ENCODE data around the gene MSANTD1. TPM values are rescaled to one million over a fixed set of nuclear protein-coding genes. Genes with fewer than 3 reads are reported as not detected.

Gene MSANTD1
- total and polyA plus RNA-seq, 2 of the 8 experiments (the other 6 are each of a cell fraction or from before 2014, with no cell fraction given), result 0.23 to 0.45 TPM

DNA sequence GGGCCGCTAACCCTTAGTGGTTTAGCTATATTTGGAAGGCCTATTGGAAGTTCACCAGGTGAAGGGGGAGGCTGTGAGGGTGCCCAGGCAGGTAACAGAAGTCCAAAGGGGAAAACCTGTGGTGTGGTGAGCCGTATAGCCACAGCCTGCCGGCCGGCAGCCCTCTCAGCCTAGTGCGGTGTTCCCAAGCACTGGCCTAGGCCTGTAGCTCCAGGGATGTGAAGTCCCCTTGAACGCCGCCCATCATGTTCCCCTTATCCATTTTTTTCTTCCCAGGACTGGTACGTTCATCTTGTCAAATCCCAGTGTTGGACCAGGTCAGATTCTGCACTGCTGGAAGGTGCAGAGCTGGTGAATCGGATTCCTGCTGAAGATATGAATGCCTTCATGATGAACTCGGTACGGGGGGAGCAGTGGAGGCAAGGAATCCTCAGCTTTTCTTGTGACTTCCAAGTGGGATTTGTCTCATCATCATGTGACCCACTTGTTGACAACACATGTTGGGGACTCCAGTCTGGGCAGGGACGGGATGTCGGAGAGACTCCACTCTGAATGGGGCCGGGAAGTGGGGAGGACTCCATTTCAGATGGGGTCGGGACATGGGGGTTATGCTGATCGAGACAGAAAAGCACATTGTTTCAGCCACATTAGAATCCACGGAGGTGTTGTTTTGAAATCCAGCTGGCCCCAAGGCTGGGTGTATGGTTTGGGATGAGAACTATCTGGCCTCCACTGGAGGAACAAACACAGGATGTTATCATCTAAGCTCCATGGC is 39.2 kb upstream of the MSANTD1 start (continued):
- TF ChIP-seq CHD7 (IDR thresholded peaks at IDR 0.05; ENCODE audit: insufficient replicate concordance, low read length), result no peak
- TF ChIP-seq, protein P1, sequence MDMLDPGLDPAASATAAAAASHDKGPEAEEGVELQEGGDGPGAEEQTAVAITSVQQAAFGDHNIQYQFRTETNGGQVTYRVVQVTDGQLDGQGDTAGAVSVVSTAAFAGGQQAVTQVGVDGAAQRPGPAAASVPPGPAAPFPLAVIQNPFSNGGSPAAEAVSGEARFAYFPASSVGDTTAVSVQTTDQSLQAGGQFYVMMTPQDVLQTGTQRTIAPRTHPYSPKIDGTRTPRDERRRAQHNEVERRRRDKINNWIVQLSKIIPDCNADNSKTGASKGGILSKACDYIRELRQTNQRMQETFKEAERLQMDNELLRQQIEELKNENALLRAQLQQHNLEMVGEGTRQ (IDR thresholded peaks at IDR 0.05; ENCODE audit: low read length), result no peak
- no peak for TF ChIP-seq EGR1 (IDR thresholded peaks at IDR 0.05; ENCODE audit: borderline replicate concordance, low read depth, low read length)
- TF ChIP-seq FOSL1 (IDR thresholded peaks at IDR 0.05; ENCODE audit: insufficient read depth, low read depth, low read length), result no peak
- no peak for TF ChIP-seq KDM4A (IDR thresholded peaks at IDR 0.05; ENCODE audit: low read depth, low read length, severe bottlenecking)

All from H1 (cell line).